ENCODE measurements around the gene KLC1. TPM values are rescaled to one million over a fixed set of nuclear protein-coding genes. Genes with fewer than 3 reads are reported as not detected.

The KLC1 gene
- total RNA-seq, 1 donor from 2014 or later = 669 TPM

DNA sequence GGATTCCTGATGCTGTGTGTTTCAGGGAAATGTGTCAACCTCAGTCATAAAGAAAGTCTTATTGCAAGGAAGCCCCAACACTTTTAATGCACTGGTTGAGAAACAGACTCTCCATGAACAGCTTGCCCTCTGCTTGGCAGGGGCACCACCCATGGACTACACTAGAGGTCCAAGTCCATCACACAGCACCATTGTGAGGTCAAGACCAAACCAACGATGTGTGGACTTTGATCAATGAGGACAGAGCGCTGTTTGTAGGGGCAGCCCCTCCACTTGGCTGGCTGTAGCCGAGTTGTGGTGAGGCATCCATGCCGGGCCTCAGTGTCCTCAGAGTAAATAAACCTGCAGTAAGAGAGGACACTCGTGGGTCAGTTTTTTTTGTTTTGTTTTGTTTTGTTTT is 116.4 kb downstream of the KLC1 start:
- DNase-seq (ENCODE audit: low read depth) = no peak

DNA sequence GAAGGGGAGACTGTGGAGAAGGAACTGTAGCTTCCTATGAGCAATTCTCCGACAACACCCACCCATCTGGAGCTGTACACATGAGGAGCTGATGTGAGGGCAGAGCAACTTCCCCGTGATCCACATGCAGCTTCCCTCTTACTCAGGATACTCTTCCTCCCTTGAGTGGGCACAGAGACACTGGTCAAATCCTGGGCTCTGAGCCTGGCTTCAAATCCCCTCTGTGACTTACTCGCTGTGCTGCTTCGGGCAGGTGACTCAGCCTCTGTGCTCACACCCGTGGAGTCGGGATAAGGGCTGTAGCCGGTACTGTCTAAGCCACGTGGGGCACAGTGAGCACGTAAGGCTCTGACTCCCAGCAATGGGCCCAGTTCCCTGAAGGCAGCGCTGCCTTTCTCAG is 117.7 kb downstream of the KLC1 start:
- DNase-seq (ENCODE audit: low read depth) = no peak

DNA sequence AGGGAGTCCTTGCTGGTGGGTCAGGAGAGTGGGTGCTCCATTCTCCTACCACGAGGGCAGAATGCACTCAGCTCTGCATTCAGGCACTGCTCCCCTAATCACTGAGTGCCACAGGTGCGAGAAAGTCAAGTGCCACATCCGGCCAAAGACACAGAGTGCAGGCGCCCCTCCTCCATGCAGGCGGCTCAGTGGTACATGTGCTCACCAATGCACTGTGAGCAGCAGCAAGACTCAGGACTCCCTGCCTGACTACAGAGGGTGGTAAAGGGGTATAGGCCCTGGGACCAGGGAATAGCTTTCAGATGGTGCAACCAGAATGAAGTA is 119.5 kb downstream of the KLC1 start:
- DNase-seq (ENCODE audit: low read depth) = no peak

DNA sequence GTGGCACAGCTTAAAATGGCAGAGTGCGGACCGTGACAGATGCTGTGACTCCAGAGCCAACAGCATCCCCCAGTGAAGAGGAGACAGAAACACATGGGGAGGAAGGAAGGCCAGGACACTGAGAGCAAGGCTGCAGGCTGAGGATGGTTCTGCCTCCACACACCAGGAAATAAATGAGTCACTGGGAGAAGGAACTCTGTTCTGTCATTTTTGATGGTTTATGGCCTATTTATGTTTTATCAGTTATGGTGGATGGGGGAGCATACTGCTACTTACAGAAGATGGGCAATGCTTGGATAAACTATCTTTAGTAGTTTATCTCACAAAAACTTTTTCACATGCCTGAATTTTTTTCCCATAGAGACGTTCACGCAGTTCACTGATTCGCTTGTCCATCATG is 120.4 kb downstream of the KLC1 start:
- DNase-seq (ENCODE audit: low read depth) = no peak

DNA sequence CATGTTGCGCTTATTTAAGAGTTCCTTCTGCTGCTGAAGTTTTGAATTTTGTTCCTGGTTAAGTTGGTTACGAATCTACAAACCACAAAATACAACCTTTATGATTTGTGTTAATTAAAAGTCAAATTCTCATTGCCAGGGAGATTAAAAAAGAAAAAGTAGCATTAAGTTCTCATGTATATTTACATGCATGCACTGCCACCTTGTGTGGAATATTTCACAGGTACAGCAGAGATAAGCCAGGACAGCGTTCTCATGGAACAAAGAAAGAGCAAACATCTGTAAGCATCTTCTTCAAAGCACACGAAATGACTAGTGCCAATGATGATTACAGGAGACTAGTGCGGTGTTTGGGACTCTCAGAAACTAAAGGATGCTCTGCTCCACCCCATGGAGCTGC is 120.8 kb downstream of the KLC1 start:
- DNase-seq (ENCODE audit: low read depth) = no peak

Other genes starting within 250 kb of the KLC1 start
- gene MARK3, start 243.8 kb upstream of the KLC1 start, total RNA-seq = 82.0 and 87.4 TPM in 2 replicates
- 1,659 and 1,729 TPM in 2 replicates for gene CKB, start 106.4 kb upstream of the KLC1 start, total RNA-seq
- 14.4 and 18.5 TPM in 2 replicates for gene TRMT61A, start 100.0 kb upstream of the KLC1 start, total RNA-seq
- 31.1 and 31.2 TPM in 2 replicates for gene BAG5, start 66.6 kb upstream of the KLC1 start, total RNA-seq
- 66.5 and 69.4 TPM in 2 replicates for gene COA8, start 66.3 kb upstream of the KLC1 start, total RNA-seq
- 5.5 and 7.0 TPM in 2 replicates for gene XRCC3, start 86.2 kb downstream of the KLC1 start, total RNA-seq
- gene ZFYVE21, start 86.6 kb downstream of the KLC1 start, total RNA-seq = 48.2 and 50.1 TPM in 2 replicates
- gene PPP1R13B, start 218.4 kb downstream of the KLC1 start, total RNA-seq = 1.2 and 2.1 TPM in 2 replicates

All from myocyte (in vitro differentiated cells).